ENCODE results near the gene SLC6A4.
"Not testable (repeated sequence)": the region's sequence is repeated elsewhere in the genome, so short reads cannot be mapped to it uniquely, and the experiment has no call there.

Gene SLC6A4

DNA sequence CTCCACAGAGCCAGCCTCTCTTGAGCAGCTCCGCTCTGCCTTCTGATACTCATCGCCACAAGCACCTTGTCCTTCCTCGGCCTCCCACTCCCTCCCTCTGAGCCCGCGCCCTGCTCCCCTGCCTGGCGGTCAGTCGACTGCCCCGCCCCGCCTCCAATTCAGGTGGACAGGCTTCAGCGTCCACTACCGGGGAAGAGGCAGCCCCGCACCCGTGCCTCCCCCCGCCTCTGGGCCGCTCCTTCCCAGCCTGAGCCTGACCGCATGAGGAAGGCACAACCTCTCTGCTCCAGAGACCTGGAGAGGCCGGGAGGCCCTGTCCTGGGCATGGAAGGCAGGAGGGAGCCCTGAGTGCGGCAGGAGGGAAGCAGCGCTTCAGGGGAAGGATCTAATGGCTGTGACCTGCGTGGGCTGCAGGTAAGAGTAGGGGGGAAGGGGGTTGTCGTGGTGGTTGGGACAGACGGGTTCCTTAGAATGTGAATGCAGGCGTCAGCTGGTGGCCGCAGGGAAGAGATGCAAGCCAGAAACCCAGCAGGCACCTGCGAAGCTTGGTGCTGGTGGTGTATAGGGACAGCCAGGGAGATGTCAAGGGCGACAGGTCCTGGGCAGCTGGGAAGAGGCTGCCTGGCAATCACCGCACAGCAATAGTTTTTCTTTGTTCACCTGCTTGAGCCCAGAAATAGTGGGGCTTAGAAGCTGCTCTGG lies 3.0 kb upstream of the SLC6A4 start:
- DNase-seq (ENCODE audit: low read depth in 2 of 2), result no peak

DNA sequence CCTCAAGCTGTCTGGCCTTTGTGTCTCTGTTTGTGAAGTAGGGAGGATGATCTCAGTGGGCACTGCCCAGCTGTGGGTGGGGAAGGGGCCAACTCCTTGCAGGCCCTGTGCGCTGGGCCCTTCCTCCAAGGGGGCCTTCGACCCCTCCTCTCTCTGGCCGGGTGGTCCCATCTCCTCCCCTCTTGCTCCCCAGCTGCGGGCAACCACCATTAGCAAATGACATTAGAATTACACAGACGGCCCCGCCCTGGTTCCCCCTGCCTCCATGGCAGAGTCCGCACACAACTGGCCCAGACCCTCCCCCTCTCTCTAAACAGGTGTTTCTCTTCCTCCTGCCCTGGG lies 2.5 kb upstream of the SLC6A4 start:
- DNase-seq (ENCODE audit: low read depth in 2 of 2), result no peak

DNA sequence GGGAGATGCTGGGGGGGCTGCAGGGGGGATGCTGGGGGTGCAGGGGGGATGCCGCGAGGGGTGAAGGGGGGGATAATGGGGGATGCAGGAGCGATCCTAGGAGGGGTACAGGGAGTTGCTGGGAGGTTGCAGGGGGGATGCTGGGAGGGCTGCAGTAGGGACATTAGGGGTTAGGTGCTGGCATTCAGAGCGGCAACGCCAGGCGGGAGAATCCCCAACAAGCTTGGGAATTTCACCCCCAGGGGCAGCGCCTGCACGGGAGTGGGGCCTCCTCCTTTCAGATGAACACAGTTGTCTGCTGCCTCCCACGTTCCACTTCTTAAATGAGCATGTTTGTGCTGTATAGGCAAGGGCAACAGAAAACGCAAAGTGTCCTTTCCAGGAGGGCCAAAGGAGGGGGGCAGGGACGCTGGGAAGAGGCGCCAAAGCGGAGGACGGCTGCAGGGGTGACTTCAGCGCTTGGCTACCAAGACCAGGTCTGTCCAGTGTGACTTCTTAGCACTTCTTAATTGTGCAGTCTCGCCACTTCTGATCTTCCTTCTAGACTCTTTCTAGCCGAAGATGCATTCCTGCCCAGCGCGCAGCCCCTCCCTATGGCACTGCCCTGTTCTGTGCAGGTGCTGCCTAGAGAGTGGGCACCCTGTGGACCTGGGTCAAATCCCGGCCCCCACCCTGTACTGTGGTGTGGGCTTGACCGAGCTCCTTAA lies 2.0 kb upstream of the SLC6A4 start:
- DNase-seq (ENCODE audit: low read depth in 2 of 2), result no peak

DNA sequence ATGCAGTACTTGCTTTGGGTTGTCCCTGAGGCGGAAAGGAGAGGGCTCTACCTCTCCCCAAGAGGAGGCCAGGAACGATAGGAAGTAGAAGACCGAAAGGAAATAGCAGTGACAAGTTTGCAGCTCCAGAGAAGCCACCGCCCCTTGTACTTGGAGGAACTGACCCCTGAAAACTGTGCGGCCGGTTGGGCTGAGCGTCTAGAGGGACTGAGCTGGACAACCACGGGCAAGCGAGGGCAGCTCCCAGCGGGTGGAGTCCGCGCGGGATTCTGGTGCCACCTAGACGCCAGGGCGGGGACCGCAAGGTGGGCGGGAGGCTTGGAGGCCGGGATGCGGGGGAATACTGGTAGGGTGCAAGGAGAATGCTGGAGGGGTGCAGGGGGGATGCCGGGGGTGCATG lies 1.3 kb upstream of the SLC6A4 start:
- no peak for DNase-seq (ENCODE audit: low read depth in 2 of 2)

DNA sequence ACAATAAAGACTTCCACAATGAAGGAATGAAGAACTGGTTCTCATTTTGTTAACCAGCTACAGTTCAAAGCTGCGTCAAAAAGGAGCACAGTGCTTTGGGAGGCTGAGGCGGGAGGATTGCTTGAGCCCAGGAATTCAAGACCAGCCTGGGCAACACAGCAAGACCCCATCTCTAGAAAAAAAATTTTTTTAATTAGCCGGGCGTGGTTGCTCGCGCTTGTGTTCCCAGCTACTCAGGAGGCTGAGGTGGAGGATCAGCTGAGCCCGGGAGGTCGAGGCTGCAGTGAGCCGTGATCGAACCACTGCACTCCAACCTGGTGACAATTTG lies 764 bp upstream of the SLC6A4 start:
- DNase-seq (ENCODE audit: low read depth in 2 of 2), result no peak

DNA sequence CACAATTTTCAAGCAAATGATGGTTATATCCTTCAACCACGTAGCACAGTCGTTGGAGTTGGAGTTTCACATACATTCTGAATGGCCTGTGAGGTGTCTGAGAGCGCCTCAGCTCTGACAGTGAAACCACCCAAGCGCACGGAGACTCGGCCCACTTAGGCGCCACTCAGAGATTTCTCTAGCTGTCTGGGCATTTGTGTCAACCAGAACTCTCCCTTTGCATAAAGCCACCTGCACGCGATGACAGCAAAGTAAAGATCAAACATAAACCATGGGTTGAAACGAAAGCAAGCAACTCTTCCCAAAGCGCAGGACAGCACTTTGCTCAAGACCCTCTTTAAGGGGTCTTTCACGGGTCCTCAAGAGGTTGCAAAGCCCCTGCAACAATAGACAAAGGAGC lies 533 bp downstream of the SLC6A4 start:
- DNase-seq (ENCODE audit: low read depth in 2 of 2), result no peak

DNA sequence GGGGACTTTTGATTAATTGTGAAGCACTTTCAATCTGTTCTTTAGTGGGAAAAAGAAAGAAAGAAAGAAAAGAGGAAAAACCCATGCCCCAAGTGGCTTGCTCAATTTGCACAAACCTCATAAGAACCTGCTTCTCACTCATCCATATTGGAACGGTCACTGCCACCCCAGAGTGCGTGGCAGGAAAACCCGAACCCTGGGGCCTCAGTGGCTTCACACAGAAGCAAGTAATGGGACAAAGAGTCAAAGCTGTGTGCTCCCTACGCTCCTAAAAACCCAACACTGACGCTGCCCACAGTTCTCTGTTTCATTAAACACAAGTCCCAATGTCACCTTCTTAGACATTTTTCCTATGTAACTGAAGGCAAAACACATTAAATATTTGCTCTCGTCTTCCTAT lies 1.2 kb downstream of the SLC6A4 start:
- DNase-seq (ENCODE audit: low read depth in 2 of 2), result no peak

DNA sequence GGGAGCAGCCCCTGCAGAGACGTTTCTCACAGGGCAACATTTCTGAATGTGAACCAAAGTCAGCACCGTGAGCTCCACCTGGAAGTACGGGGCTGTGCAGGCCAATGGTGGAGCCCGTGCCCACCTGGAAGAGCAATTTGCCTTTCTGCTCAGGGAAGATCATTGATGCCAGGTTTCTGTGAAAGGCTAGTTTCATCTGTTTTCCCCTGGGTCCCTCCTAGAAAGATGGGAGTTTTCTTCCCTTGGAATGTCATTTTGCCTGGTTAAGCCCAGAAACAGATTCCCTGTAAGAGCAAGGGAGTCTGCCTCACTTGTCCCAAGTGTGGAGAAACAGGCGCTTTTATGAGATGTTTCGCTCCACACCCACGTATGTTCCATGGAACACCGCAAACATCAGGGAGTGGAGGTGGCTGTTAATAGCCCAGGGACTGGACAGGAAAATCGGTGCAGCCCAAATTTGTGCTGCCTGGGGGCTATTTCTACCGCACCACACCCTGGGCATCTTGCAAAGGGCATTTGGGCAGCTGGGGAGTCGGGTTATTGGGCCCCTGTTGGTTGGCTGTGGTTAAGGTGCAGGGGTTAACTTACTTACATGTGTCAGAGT lies 2.6 kb downstream of the SLC6A4 start:
- DNase-seq (ENCODE audit: low read depth in 2 of 2), result no peak

DNA sequence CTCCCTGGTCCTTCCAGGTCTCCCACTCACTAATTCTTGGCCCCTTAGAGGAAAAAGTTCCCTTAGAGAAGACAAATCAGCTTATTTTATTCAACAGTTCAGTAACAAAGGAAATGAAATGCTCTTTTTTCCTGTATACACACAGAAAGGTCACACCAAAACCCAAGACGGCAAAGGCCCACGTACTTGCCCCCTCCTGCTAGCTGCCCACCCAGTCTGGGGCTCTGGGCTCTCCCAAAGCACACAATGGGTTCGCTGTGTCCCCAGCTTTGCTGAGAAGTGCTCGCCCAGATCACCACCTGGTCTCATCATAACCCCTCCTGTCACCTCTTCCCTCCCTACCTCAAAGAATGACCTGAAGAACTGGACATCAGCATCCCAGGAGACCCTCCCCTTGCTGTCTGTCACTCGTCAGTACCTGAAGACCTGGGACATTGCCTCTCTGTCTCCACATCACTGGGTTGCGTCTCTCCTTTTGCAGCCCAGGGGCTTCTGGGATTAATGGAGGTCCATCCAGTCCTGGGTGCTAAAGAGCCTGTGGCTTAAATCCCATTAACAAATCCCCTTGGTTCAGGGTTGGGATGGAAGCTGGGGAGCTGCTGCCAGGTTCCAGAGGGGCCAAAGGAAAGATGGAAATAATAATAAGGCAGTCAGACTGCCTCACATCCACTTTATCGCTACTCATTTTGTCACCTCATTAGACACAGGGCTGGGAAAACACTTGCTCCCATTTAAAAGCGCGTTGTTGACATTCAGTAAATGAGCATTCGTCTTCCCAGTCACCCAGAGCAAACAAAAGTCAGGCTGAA lies 3.3 kb downstream of the SLC6A4 start:
- DNase-seq (ENCODE audit: low read depth in 2 of 2), result no peak

DNA sequence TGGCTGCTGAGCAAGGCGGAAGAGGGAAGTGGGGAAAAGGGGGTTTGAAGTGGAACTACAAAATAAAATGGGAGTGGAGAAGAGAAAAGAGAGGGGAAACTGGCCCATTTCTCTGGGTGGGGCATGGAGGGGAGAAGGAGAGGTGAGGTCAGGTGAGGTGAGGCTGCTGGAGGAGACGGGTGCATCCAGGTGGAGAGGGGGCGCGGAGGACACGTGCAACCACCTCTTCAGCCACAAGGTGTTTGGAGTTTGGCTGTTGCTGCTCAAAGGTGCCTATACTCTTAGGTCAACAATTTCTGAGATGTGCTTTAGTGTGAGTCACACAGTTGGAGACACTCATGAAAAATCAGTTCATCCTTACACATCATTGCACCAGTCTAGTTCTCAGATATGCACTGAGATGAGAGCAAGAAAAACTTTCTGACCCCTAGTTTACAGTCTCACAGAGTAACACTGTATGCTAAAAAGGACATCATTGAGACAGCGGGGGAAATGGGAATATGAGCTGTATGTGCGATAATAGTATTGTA lies 4.8 kb downstream of the SLC6A4 start:
- DNase-seq (ENCODE audit: low read depth in 2 of 2), result no peak

DNA sequence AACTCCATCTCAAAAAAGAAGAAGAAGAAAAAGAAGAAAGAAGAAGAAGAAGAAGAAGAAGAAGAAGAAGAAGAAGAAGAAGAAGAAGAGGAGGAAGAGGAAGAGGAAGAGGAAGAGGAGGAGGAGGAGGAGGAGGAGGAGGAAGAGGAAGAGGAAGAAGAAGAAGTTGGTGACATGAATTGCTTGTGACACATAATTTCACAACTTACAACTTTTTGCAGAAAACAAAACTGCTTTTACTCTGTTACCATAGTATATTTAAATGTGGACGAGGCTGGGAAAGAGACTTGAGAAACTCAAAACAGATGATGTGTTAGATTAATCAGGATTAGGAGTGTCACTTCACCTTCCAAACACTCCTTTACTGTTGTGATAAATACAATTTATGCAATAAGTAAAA lies 5.5 kb downstream of the SLC6A4 start:
- DNase-seq (ENCODE audit: low read depth in 2 of 2), result not testable (repeated sequence)

DNA sequence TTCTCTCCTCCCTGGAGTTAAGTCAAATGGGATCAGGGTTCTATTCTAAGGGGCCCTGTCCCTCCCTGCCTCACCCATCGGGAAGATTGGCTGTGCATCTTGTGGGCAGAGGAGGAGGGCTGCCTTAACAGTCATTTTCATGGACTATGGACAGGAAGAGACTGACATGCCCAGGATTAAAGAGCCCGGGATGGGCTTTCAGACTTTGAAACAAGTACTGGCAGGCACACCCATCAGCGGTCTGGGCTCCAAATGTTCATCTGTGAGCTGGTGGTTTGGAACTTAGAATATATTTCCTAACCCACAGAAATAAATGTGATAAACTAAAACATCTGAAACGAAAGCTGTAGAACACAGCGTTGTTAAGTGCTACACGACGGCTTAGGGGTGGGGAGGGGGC lies 6.5 kb downstream of the SLC6A4 start:
- no peak for DNase-seq (ENCODE audit: low read depth in 2 of 2)

DNA sequence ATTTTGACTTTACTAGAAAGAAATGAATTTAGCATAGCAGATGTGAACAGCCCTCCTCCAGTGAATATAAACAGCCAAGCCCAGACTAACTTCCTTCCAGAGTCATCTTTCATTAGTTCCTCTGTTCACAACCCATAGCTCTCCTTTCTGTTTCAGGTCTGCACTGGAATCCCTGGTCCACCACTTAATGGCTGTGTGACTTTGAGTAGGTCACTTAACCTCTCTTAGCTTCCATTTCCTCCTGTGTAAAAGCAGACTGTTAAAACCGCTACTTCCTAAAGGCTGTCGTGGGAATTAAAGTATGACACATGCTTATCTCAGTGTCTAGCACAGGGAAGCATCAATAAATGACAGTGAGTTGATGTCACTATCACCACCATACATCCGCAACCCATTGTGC lies 7.5 kb downstream of the SLC6A4 start:
- no peak for DNase-seq (ENCODE audit: low read depth in 2 of 2)

DNA sequence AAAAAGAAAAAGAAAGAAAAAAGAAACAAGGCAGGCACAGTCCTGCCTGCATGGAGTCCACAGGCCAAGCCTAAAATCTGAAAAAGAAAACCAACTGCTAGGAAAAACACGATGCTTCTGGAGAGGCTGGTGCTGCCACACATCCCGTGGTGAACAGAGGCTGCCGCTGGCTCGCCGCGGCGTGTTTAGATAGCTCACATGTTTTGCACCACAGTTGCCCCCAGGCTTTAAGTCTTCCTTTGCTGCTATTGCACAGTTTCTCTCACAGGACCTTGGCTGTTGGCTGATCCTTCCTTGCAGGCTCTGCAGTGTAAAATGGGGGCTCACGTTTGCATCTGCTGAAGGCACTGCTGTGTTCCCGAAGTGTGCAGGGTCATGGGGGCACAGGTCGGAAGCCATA lies 8.6 kb downstream of the SLC6A4 start:
- no peak for DNase-seq (ENCODE audit: low read depth in 2 of 2)

DNA sequence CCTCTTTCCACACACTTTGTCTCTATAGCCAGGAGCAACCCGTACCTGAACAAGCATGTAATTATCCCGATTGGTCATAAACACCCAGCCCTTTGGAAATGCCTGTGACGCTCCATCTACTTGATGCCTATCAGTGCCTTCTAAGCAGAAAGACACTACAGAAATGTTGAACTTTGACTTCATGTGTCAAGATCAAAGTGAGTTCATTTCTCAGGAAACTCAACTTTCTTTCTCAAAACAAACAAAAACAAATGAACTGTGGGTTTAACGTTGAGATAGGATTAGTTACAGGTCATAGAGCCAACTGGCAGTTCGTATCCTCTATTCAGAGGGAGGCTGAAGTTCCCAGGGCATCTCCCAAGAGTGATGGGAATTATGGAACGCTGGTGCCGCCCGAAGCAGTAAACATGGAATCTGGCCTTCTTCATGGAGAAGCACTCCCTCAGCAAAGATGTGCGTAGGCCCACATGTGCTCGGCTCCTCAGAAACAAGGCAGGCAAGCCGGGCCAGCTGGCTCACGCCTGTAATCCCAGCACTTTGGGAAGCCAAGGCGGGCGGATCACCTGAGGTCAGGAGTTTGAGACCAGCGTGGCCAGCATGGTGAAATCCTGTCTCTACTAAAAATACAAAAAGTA lies 9.5 kb downstream of the SLC6A4 start:
- no peak for DNase-seq (ENCODE audit: low read depth in 2 of 2)

DNA sequence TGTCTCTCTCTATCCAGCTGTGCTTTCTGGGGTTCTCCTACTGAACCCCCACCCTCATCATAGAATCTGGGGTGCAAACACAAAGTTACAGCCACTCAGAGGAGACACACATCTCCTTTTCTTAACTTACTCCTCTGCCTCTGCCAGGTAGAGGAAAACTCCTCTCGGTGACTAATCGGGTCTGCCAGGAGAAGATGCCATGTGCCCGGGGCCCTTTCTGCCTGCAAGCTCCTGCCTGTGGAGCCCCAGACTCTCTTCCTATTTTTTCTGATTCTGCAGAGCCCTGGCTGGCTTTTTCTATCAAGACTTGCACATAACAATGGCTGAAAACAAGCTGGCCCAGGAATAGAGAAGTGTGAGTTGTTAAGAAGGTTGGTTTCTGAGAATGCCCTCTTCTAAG lies 10.4 kb downstream of the SLC6A4 start:
- DNase-seq (ENCODE audit: low read depth in 2 of 2), result no peak

DNA sequence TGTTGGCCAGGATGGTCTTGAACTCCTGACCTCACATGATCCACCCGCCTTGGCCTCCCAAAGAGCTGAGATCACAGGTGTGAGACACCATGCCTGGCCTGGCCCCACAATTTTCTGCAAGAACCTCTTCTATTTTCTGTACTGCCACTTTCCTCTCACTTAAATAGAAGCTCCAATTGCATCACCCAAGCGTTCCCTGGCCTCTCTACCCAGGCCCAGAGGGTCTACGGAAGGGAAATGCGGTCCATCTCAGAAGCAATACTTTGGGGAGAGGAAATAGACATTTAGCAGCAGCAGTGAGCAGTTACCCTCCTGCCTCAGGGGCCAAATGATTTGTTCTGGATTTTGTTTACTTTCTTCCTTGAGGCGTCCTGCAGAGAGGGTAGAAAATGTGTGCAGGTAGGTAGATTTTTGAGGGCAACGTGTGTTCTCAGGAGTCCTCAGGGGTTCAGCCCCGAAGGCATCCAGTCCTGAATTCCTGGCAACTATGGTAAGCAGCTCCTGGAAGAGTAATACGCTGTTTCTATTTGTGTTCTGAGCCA lies 11.0 kb downstream of the SLC6A4 start:
- no peak for DNase-seq (ENCODE audit: low read depth in 2 of 2)

DNA sequence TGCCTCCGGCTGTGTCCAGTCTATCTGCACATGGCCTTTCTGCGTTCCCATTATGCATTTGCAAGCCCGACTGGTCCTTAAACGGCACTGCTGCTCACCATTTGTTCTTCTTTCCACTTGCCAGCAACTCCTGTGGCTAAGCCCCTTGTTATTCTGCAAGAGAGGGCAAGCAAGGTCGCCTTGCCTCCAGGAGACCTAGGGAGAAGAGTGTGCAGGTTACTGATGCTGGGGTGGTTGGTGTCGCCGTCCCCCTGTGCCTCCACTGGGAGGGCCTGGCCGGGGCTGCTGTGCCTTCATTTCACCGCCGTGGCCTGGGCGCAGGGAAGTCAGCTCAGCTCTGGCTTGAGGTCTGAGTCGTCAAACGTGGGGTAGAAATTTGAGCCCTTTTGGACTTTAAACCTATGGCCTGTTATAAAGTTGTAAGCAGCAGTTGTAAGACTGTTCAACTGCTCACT lies 12.7 kb downstream of the SLC6A4 start:
- no peak for DNase-seq (ENCODE audit: low read depth in 2 of 2)

DNA sequence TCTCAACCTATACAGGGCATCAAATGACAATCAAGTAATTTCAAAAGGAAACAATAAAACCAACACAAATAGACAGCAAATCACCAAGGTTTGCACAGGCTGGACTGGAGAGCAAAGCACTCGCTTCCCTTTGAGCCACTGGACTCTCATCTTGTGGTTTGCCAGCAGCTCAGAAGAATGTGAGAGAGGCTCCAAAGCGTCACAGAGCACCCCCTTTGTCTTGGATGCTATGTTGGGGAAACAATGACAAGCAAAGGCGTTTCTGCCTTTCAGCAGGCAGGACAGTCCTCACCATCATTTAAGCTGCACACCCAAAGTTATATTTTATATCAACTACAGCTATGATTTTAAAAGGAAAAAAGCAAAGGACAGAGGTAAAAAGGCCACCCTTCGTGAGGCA lies 13.2 kb downstream of the SLC6A4 start:
- no peak for DNase-seq (ENCODE audit: low read depth in 2 of 2)

DNA sequence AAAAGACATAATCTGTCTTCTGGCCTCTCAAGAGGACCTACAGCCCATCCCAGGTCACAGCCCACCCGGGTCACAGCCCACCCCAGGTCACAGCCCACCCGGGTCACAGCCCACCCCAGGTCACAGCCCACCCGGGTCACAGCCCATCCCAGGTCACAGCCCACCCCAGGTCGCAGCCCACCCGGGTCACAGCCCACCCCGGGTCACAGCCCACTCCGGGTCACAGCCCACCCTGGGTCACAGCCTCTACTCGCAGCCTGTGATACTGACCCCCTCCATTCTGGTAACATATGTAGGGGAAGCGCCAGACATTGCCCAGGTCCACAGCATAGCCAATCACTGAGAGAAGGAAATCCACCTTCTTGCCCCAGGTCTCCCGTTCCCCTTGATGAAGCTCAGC lies 14.2 kb downstream of the SLC6A4 start:
- DNase-seq (ENCODE audit: low read depth in 2 of 2), result no peak

DNA sequence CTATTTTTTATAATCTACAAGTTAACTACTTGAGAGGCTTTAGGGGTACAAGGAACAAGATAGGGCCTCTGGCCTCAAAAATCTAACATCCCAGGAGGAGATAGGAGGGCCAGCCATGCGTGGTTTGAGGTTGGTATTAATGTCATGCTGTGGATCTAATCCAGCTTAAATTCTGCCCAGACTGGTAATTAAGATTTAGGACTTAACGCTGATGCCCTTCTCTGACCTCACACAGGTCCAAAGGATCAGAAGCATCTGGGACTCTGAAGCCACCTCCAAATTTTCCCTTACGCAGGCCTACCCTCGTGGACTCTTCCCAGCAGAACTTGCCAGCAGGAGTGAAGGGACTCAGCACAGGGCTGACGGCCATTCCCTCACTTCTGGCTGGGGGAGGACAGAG lies 15.1 kb downstream of the SLC6A4 start:
- no peak for DNase-seq (ENCODE audit: low read depth in 2 of 2)

DNA sequence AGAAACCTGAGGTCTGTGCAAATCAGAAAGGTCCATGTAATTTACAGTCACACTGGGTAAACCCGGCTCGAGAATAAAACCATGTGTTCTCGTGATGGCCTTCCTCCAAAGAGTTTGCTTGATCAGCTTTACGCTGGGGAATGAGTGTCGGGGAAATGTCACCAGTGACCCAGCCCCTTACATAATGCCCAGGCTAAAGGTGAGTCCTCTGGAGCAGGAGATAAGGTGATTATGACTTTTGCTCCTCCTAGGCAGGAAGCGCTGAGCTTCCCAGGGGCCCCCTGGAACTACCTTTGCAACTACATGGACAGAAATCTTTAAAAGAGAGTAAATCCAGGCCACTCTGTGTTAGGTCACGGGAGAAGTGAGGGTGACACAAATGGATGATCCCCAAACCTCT lies 15.7 kb downstream of the SLC6A4 start:
- DNase-seq (ENCODE audit: low read depth in 2 of 2), result no peak
